ENCODE measurements around the gene C19orf12. TPM values are rescaled to one million over a fixed set of nuclear protein-coding genes. Genes with fewer than 3 reads are reported as not detected.

The C19orf12 gene
- polyA plus RNA-seq, 1 donor: 27.9 TPM

DNA sequence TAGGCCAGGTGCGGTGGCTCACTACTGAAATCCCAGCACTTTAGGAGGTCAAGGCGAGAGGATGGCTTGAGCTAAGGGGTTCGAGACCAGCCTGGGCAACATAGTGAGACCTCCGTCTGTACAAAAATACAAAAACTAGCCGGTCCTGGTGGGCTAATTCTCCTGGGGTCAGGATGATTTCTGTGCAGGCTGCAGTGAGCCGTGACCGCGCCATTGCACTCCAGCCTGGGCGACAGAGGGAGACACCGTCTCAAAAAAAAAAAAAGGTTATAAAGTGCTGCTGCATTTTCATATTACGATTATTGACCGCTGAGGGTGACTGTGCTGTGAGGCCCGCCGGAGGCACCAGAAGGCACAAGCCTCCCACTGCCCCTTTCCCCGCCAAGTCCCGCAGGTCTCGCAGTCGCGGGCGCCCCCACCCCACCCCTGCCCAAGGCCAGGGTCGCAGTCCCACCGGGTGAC, 50.3 kb downstream of the C19orf12 start:
- DNase-seq: no peak

DNA sequence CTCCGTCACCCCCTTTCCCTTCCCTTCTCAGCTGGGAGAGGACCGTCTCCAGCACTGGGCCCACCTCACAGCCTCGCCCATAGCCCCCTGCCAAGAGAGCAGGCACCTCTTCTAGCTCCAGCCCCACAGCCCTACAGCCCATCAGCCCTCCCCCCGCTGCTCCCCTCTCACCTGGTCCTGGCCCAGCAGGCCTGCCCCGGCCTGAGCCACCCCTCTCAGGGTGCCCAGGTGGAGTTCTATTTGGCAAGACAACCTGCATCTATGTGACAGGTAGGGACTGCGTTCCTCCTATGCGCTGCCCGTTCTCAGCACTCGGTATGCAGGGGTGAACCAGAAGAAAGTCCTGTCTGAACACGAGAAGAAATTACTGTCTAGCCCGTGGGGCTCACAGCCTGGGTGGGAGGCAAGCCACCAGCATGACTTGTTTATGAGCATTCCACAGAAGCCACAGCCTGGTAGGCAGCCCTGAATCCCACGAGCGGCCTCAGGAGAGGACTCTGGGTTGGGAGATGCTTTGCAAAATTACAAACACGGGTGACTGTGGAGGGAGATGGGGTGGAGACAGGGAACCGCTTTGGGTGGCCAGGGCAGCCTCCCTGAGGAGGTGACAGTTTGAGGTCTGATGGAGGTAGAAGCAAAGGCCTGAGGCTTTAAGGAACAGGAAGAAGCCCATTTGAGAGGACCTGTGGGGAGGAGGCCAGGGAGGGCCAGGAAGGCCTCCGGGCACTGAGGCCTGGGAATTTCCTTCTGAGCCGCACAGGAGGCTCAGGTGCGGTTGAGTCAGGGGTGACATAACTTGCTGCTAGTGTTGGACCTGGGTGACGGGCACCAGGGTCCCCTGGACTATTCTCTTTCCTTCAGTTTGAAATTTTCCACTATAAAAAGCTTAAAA, 51.0 kb downstream of the C19orf12 start:
- no peak for DNase-seq

DNA sequence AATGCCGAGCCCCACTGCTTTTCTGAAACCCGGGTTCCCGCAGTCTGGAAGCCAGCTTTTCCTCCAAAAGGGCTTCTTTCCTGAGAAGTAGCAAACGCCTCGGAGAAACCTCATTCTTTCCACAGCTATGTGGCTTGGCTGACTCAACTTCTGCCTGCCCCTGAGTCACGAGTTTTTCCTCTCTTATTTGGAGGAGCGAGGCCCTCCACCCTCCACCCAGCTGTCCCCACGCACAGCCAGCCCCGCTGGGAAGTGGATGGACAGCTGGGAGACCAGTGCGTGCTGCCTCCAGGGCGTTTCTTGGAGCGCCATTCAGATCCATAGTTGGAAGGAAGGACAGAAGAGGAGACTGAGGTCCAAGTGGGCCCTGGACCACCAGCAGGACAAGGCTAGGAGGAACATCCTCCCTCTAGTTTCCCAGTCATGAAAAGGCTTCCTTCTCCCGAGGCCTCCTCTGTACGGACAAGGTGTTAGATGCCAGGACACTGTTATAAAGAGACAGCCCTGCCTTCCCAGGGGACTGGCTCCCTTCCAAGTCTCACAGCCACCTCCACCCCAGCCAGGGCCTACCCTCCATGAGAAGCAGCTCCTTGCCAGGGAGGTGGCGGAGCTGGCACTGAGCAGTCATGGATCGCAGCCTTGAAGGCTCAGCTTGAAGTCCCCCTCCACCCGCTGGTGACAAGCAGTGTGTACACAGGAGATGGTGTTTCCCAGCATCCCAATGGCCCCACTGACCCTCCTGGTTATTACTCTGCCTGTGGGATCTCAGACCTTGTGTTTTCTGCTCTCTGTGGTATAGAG, 52.3 kb downstream of the C19orf12 start:
- no peak for DNase-seq

DNA sequence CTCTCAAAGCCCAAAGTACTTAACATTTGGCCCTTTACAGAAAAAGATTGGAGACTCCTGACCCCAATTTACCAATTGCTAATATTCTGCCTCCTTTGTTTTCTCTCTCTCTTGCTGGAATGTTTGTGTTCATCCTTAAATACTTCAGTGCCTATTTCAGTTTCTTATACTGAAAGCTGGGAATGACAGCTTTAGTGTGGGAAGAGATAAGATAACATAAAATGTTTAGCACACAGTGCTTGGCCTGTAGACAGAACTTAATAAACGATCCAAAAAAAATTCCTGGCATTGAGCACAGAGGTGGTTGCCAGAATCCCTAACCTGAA, 52.8 kb downstream of the C19orf12 start:
- DNase-seq: no peak

DNA sequence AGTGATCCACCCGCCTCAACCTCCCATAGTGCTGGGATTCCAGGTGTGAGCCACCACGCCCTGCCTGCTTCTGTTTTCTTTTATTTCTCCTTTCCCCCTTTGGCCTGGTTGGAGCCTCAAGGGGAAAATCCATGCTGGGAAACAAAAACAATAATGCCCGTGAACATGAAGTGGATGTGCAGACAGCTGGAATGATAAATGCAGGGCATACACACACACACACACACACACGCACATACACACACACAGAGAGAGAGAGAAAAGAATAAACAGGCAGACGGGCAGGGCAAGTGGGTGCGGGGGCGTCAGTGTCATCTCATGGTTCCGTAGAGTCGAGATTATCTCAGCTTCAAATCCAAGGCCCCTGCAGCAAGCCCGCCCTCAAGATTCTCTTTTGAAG, 54.2 kb downstream of the C19orf12 start:
- DNase-seq: no peak

DNA sequence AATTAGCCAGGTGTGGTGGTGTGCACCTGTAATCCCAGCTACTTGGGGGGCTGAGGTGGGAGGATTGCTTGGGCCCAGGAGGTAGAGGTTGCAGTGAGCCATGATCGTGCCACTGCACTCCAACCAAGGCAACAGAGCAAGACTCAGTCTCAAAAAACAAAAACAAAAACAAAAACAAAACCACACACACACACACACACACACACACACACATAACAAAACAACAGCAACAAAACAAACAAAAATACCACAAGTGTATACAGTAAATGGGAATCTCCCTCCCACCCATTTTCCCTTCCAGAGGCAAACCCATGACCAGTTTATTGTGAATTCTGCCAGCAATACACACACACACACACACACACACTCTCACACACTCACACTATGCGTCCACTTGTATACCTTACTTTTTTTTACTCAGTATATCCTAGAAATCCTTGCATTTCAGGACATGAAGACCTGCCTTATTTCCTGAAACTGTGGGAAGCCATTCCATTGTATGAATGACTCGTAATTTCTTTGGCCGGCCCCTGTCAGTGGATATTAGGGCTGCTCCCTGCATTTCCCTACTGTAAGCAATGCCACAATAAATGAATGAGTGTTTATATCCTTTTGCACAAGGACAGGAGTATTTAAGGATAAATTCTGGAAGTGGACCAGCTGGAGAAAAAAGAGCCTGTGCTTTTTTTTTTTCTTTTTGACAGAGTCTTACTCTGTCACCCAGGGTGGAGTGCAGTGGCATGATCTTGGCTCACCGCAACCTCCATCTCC, 56.7 kb downstream of the C19orf12 start:
- no peak for DNase-seq

DNA sequence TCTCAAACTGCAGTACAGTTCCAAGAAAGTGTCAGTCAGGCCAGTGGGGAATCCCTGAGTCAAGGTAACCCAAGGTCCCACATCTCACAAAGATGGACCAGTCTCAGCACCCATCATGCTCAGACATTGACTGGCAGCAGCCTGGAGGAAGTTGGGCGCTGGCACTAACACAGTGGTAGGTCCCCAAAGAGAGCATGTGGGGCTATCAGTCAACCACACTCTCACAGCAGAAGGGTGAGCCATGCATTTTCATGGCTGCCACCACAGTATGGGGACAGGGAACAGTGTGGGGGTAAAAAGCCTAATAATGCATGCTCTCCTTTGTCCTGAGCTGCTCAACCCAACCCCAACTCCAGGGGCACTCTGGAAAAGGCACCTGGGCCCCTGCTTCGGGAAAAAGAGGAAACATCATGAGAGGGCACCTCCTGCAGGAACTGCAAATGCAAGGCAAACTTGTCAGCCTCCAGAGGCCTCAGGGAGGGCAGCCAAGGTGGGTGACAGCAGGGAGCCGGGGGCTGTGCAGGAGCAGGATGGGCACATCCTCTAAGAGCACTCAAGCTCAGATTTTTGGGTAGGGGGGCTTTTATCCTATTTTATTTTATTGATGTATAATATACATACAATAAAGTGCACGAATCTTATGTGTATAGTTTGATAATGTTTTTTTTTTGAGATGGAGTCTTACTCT, 59.3 kb downstream of the C19orf12 start:
- DNase-seq: no peak

DNA sequence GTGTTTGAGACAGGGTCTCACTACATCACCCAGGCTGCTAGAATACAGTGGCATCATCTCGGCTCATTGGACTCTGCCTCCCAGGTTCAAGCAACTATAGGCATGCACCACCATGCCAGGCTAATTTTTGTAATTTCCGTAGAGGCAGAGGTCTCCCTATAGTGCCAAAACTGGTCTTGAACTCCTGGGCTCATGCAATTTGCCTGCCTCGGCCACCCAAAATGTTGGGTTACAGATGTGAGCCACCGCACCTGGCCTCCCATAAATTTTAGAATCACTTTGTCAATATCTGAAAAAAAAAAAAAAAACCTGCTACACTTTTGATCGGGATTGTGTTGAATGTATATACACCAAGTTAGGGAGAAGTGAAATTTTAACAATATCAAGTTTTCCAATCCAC, 61.7 kb downstream of the C19orf12 start:
- no peak for DNase-seq

DNA sequence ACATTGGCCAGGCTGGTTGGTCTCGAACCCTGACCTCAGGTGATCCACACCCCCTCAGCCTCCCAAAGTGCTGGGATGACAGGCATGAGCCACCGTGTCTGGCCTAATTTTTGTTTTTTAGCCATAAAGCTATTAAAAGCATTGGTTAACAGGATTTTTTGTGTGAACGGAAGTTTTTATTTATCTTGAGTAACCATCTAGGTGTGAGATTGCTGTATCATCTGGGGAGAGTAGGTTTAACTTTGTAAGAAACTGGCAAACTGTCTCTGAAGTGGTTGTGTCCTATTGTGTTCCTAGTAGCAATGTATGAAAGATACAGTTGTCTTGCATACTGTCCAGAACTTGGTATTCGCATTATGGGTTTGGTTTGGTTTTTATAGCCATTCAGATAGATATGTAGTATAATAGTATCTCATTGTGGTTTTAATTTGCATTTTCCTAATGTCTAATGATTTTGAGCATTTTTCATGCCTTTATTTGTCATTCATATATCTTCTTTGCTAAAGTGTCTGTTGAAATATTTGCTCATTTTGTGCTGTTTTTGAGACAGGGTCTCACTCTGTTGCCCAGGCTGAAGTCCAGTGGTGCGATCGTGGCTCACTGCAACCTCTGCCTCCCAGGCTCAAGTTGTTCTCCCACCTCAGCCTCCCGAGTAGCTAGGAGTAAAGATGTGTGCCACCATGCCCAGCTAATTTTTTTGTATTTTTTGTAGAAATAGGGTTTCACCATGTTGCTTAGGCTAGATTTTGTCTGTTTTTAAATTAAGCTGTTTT, 63.3 kb downstream of the C19orf12 start:
- DNase-seq: no peak

DNA sequence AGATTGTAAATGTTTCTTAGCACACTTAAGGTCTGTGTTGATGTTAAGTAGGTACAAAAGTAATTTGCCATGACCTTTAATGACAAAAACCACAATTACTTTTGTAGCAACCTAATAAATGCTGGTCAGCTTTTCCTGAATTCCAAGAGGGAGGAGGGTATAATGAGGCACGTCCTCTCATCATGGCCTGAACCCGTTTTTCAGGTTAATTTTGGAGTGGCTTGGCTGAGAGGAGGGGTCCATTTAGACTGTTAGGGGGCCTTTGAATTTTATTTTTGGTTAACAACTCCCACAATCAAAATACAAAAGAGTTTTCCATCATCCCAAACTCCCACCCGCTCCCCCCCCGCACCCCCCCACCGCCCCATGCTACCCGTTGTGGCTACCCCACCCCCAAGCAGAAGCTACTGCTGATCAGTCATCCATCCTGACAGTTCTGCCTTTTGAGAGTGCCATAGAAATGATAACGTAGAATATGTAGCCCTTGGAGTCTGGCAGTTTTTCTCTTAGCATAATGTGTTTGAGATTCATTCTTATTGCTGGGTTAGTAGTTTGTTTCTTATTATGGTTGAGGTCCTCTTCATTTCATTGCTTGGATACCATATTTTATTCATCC, 64.2 kb downstream of the C19orf12 start:
- DNase-seq: no peak

Other genes starting within 250 kb of the C19orf12 start
- gene VSTM2B, start 189.3 kb downstream of the C19orf12 start, polyA plus RNA-seq (ENCODE audit: insufficient read length): 1.1 TPM
- gene POP4, start 109.0 kb downstream of the C19orf12 start, polyA plus RNA-seq (ENCODE audit: insufficient read length): 66.2 TPM
- 1.2 TPM for gene PLEKHF1, start 49.8 kb downstream of the C19orf12 start, polyA plus RNA-seq (ENCODE audit: insufficient read length)
- gene CCNE1, start 96.7 kb upstream of the C19orf12 start, polyA plus RNA-seq (ENCODE audit: insufficient read length): 10.8 TPM
- gene URI1, start 227.0 kb upstream of the C19orf12 start, polyA plus RNA-seq (ENCODE audit: insufficient read length): 115 TPM